DOHH2 (cell line): Measurements from ENCODE around the gene OLFML3.

Experiments
- H3F3A ChIP-seq: fragments of 200-600 bp; sonication (generic), shearing (Covaris generic); 2 replicates; pipeline ENCODE4 v1.6.0; 2016; ENCODE audit warnings: antibody characterized with exemption, mild to moderate bottlenecking; ENCODE audit not compliant: control insufficient read depth, insufficient read depth
- H3K27ac ChIP-seq: fragments of 200-600 bp; sonication (generic); 2 replicates; pipeline ENCODE4 v1.5.1; 2014; ENCODE audit warnings: low read depth, mild to moderate bottlenecking, low read length, moderate library complexity
- H3K27me3 ChIP-seq: fragments of 200-600 bp; sonication (generic); 2 replicates; pipeline ENCODE4 v1.6.1; 2014; ENCODE audit warnings: mild to moderate bottlenecking, low read length, mixed read lengths; ENCODE audit not compliant: control insufficient read depth
- H3K36me3 ChIP-seq: fragments of 200-600 bp; sonication (generic); 2 replicates; pipeline ENCODE4 v1.6.1; 2014; ENCODE audit warnings: mild to moderate bottlenecking, low read length, moderate library complexity, mixed read lengths; ENCODE audit not compliant: control insufficient read depth
- H3K4me1 ChIP-seq: fragments of 200-600 bp; sonication (generic); 2 replicates; pipeline ENCODE4 v1.6.1; 2014; ENCODE audit warnings: mild to moderate bottlenecking, low read length, mixed read lengths; ENCODE audit not compliant: control insufficient read depth
- H3K4me2 ChIP-seq: fragments of 200-600 bp; sonication (generic); 2 replicates; pipeline ENCODE4 v1.6.0; 2014; ENCODE audit warnings: mild to moderate bottlenecking, low read length, moderate library complexity
- H3K4me3 ChIP-seq: fragments of 200-600 bp; sonication (generic); 2 replicates; pipeline ENCODE4 v1.5.1; 2014; ENCODE audit warnings: mild to moderate bottlenecking, low read length, mixed read lengths
- H3K79me2 ChIP-seq: fragments of 200-600 bp; sonication (generic); 2 replicates; pipeline ENCODE4 v1.6.1; 2014; ENCODE audit warnings: mild to moderate bottlenecking, low read length, mixed read lengths; ENCODE audit not compliant: control insufficient read depth
- H3K9me2 ChIP-seq: fragments of 200-600 bp; sonication (generic); replicated peaks from 2 replicates; pipeline ENCODE4 v1.6.1; 2014; ENCODE audit warnings: mild to moderate bottlenecking, low read length, mixed read lengths; ENCODE audit not compliant: control insufficient read depth
- H3K9me3 ChIP-seq: fragments of 200-600 bp; sonication (generic); 2 replicates; pipeline ENCODE4 v1.6.1; 2014; ENCODE audit warnings: antibody characterized with exemption, low read length, mixed read lengths; ENCODE audit not compliant: control insufficient read depth, insufficient read depth
- H4K20me1 ChIP-seq: fragments of 200-600 bp; sonication (generic); 2 replicates; pipeline ENCODE4 v1.6.0; 2014; ENCODE audit warnings: low read depth, mild to moderate bottlenecking, antibody characterized with exemption, low read length, moderate library complexity; ENCODE audit not compliant: control insufficient read depth, insufficient read depth
- CTCF ChIP-seq: fragments of 200-600 bp; sonication (generic); IDR thresholded peaks from one replicate; pipeline ENCODE4 v1.5.1; 2014; ENCODE audit warnings: antibody characterized with exemption, mild to moderate bottlenecking, low read depth, low read length; ENCODE audit not compliant: poor library complexity, severe bottlenecking
- EZH2phosphoT487 ChIP-seq: fragments of 200-600 bp; sonication (generic); IDR thresholded peaks from 2 replicates; pipeline ENCODE4 v1.6.1; 2017; ENCODE audit warnings: borderline replicate concordance, mild to moderate bottlenecking, antibody characterized with exemption, low read length, moderate library complexity, mixed read lengths

OLFML3 gene

DNA sequence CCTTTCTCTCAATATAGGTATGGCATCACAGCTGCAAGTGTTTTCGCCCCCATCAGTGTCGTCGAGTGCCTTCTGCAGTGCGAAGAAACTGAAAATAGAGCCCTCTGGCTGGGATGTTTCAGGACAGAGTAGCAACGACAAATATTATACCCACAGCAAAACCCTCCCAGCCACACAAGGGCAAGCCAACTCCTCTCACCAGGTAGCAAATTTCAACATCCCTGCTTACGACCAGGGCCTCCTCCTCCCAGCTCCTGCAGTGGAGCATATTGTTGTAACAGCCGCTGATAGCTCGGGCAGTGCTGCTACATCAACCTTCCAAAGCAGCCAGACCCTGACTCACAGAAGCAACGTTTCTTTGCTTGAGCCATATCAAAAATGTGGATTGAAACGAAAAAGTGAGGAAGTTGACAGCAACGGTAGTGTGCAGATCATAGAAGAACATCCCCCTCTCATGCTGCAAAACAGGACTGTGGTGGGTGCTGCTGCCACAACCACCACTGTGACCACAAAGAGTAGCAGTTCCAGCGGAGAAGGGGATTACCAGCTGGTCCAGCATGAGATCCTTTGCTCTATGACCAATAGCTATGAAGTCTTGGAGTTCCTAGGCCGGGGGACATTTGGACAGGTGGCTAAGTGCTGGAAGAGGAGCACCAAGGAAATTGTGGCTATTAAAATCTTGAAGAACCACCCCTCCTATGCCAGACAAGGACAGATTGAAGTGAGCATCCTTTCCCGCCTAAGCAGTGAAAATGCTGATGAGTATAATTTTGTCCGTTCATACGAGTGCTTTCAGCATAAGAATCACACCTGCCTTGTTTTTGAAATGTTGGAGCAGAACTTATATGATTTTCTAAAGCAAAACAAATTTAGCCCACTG lies 38.7 kb upstream of the OLFML3 start:
- H3K79me2 ChIP-seq, result peaks cover 87% of the 10 kb centered on the region
- H3K36me3 ChIP-seq, result peaks cover 44% of the 10 kb centered on the region
- peaks cover 35% of the 10 kb centered on the region for H3K4me1 ChIP-seq
- no peaks in the 10 kb centered on the region for H3K9me2 ChIP-seq
- no peak overlapping the region for H3K27ac ChIP-seq
- no peaks in the 10 kb centered on the region for H3K27me3 ChIP-seq
- H3K4me3 ChIP-seq, result no peak overlapping the region
- peaks cover 6% of the 10 kb centered on the region; the same call in 1 of the 2 replicates for H4K20me1 ChIP-seq
- H3K9me3 ChIP-seq, result peaks cover 10% of the 10 kb centered on the region; the same call in 1 of the 2 replicates
- peaks cover 7% of the 10 kb centered on the region; the same call in 1 of the 2 replicates for H3F3A ChIP-seq
- TF ChIP-seq EZH2phosphoT487, result no peak
- TF ChIP-seq CTCF, result no peak
- H3K4me2 ChIP-seq, result no peak overlapping the region

- H3K4me2 ChIP-seq, result no peak overlapping the region
- no peak overlapping the region for H3K27ac ChIP-seq
- peaks cover 35% of the 10 kb centered on the region for H3K4me1 ChIP-seq
Measured at GRCh38 chr1:113941245-113941559, 38.1 kb upstream of the OLFML3 start.

GRCh38 chr1:113942527-113942926 lies 36.7 kb upstream of the OLFML3 start:
- TF ChIP-seq CTCF (no peak), EZH2phosphoT487 (no peak)
- Histone ChIP-seq H3K36me3 (peaks cover 56% of the 10 kb centered on the region), H3K4me1 (peaks cover 35% of the 10 kb centered on the region), H3K79me2 (peaks cover 87% of the 10 kb centered on the region), H3K4me2 (no peak overlapping the region), H4K20me1 (peaks cover 9% of the 10 kb centered on the region; the same call in 1 of the 2 replicates), H3F3A (peaks cover 13% of the 10 kb centered on the region; the same call in 1 of the 2 replicates), H3K27ac (no peak overlapping the region), H3K9me3 (peaks cover 10% of the 10 kb centered on the region; the same call in 1 of the 2 replicates), H3K4me3 (no peak overlapping the region), H3K9me2 (no peaks in the 10 kb centered on the region), H3K27me3 (no peaks in the 10 kb centered on the region)

More at GRCh38 chr1:113941245-113941559, 38.1 kb upstream of the OLFML3 start:
- H3K4me3 ChIP-seq, result no peak overlapping the region
- H3F3A ChIP-seq, result peaks cover 6% of the 10 kb centered on the region; the same call in 1 of the 2 replicates
- H3K27me3 ChIP-seq, result no peaks in the 10 kb centered on the region
- H3K79me2 ChIP-seq, result peaks cover 87% of the 10 kb centered on the region
- no peak for TF ChIP-seq CTCF
- no peak for TF ChIP-seq EZH2phosphoT487
- H4K20me1 ChIP-seq, result peaks cover 2% of the 10 kb centered on the region; the same call in 1 of the 2 replicates
- peaks cover 46% of the 10 kb centered on the region for H3K36me3 ChIP-seq
- H3K9me3 ChIP-seq, result peaks cover 10% of the 10 kb centered on the region; the same call in 1 of the 2 replicates
- no peaks in the 10 kb centered on the region for H3K9me2 ChIP-seq
